Inflammatory macrophage treated with lipopolysaccharide for 4 hours (primary cell): Measurements from ENCODE around the gene STPG3.

ENCODE experiments used
- DNase-seq: peaks from one replicate; pipeline ENCODE4 v3.0.0-alpha.2; 2020

Gene STPG3

DNA sequence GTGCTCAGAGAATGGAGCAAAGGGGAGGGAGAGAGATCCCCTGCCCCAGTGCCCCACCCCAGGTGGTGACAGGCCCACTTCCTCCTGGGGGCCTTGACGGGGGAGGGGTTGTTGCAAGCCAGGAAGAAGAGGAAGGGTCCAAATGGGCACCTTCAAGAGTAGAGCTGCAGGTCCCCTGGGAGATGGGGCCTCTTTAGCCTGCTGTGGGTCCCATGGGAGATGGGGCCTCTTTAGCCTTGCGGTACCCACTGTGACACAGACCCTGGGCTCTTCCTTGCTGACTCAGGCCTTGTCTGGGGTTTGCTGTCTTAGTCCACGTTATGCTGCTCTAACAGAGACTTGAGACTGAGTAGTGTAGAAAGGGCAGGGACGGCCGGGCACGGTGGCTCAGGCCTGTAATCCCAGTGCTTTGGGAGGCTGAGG lies 16.9 kb downstream of the STPG3 start:
- DNase-seq: no peak

DNA sequence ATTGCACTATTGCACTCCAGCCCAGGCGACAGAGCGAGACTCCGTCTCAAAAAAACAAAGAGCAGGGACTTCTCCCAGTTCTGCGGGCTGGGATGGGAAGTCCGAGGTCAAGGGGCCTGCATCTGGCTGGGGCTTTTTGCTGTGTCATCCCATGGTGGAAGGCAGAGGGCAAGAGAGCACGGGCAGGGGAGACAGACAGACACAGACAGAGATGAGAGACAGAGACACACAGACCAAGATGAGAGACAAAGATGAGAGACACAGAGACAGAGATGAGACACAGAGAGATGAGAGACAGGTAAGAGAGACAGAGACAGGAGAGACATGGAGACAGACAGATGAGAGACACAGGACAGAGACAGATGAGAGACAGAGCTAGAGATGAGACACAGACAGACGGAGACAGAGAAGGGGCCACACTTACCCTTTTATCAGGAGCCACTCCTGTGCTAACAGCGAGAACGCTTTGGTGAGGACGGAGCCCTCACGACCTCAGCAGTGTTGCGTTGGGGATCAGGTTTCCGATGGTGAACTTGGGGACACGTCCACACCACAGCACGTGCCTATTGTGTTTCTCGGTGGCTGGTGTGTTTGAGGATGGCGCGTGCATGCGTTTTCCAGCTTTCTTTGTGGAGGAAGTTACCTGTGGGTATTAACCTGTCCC lies 17.6 kb downstream of the STPG3 start:
- DNase-seq: no peak

DNA sequence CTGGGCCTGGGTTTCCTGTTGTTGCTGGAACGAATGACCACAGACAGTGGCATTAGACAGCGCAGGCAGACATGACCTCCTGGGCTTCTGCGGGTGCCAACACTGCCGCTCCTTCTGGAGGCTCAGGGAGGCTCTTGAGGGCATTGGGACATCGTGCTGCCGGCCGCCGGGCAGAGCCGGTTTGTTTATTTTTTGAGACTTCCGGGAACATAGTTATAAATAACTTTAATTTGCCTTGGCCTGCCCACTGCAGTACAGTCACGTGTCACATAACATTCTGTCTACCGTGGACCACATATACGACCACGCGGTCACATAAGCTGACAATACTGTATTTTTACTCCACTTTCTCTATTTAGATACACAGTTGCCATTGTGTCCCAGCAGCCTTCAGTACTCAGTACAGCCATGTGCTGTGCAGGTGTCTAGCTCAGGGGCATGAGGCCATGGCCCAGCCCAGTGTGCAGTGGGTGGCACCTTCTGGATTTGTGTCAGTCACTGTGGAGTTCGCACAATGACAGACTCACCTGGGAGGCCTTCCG lies 18.2 kb downstream of the STPG3 start:
- DNase-seq: no peak

DNA sequence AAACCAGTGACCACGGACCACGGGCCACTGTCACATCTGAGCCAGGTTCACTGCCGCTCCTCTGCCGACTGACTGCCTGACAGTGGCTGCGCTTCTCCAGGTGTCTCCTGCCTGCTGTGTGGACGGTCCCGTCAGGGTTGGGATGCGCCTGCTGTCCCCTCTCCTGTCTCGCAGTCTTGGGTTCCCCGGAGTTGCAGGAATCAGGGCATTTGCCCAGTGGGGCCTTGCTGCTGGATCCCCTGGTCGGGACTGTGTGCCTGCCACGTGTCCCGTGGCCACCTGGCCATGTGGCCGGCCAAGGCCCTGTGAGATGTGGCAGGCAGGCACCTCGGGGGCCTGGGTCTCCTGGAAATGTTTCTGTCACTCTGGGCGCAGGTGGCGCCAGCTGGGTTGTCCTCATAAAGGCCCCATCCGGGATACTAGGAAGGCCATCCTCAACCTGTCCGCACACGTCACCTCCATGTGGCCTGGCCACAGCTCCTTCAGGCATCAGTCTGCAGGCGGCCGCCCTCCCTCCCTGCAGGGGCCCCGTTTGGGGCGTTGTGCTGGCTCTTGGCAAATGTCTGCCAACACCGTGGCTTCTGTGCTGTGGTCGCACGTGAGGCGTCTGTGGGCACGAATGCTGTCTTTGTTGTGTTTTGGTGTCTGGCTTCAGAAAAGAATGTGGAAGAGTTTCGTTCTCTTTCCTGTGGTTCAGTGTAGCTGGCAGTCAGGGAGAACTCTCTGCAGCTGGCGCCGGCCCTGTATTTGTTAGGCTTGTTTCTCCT lies 20.0 kb downstream of the STPG3 start:
- DNase-seq: no peak

DNA sequence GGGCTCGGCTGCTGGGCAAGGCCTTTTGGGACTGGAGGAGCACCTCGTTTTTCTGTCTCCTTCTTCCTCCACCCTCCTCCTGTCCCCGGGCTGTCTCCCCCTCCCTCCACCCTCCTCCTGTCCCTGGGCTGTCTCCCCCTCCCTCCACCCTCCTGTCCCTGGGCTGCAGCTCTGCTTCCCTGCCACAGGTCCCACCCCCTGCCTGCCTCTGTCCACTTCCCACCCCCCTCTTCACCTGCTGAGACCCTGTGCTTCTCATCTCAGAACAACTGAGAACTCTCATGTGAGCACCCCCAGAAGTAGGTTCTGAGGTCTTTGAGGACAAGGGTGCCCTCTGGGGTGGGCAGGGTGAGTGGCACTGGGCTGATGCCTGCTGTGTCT lies 20.6 kb downstream of the STPG3 start:
- no peak for DNase-seq

DNA sequence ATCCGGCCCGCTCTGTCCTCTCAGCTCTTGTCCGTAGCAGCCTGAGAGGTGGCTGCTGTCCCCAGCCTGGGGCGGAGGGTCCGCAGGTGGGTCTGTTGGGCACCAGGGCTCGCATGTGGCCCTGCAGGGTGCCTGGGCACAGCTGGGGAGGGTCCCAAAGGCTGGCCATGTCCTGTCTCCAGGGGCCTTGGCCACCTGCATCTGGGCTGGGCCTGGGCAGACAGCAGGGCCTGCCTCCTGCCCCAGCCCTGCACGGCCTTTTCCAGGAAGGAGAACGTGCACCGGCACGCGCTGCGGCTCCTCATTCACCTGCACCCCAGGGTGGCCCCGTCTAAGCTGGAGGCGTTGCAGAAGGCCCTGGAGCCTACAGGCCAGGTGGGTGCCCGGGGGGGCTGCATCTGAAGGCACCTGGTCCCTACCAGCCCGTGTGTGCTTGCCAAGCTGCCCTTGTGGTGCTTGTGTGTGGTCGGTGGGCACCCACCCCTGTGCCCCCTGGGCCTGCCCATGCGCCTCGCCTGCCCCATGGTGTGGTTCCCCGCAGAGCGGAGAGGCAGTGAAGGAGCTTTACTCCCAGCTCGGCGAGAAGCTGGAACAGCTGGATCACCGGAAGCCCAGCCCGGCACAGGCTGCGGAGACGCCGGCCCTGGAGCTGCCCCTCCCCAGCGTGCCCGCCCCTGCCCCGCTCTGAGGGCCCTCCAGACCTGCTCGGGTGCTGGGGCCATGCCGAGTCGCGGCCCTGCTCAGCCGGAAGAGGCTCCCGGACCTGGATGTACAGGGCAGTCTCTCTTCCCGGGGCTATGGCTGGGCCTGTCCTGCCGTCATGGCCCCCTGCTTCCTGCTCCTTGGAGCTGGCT lies 21.4 kb downstream of the STPG3 start:
- DNase-seq: no peak

DNA sequence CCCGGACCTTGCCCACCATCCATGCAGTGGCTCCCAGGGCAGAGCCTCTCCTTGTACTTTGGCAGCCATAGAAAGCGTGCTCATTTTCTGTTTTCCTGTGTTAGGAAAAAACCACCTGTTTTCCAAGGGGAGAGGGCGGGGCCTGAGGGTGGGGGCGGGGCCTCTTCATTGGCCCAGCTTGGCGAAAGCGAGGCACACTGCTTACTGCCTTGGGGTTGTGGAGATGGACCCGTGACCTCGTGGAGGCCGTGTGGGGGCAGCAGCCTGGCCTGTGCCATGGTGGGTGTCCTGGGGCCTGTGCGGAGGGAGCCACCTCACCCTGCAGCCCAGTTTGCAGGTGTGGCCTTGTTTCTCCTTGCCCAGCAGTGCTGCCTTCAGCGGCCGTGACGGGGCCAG lies 22.0 kb downstream of the STPG3 start:
- no peak for DNase-seq

DNA sequence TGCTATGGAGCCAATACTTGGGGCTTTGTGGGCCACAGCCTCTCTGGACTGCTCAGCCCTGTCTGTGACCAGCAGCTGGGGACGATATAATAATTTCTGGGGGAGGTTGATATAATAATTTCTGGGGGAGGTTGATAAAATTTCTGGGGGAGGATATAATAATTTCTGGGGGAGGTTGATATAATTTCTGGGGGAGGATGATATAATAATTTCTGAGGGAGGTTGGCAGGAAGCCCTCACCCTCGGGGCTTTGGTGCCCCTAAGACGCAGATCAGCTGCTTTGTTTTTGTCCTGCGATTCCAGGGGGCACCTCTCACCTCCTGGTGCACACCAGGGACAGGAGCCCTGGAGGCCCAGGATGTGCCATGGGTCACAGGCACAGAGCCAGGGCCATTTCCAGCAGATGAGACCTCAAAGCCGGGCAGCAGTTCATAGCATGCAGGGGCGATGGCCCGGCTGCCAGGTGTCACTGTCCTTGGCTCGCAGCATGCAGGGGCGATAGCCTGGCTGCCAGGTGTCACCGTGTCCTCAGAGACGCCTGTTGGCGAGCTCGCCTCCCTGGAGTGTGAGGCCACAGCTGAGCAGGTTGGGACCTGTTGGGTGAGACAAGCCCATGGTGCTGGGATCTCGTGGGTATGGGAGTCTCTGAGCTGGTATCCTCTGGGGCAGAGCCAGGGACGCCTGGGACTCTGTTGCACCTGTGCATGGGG lies 22.7 kb downstream of the STPG3 start:
- DNase-seq: no peak

DNA sequence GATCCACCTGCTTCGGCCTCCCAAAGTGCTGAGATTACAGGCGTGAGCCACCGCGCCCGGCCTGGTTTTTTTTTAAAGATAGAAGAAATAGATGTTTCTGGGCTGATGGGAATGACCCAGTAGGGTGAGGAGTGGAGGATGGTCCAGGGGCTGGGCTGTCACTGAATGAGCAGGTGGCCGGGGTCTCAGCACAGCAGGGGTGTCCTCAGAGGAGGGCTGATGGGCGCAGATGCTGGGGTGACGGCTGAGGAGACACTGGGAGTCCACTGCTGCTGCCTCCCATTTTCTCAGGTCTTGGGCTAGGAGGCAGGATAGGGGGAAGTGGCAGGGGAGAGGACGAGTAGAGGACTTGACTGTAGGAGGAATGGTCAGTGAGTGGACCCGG lies 24.1 kb downstream of the STPG3 start:
- no peak for DNase-seq

DNA sequence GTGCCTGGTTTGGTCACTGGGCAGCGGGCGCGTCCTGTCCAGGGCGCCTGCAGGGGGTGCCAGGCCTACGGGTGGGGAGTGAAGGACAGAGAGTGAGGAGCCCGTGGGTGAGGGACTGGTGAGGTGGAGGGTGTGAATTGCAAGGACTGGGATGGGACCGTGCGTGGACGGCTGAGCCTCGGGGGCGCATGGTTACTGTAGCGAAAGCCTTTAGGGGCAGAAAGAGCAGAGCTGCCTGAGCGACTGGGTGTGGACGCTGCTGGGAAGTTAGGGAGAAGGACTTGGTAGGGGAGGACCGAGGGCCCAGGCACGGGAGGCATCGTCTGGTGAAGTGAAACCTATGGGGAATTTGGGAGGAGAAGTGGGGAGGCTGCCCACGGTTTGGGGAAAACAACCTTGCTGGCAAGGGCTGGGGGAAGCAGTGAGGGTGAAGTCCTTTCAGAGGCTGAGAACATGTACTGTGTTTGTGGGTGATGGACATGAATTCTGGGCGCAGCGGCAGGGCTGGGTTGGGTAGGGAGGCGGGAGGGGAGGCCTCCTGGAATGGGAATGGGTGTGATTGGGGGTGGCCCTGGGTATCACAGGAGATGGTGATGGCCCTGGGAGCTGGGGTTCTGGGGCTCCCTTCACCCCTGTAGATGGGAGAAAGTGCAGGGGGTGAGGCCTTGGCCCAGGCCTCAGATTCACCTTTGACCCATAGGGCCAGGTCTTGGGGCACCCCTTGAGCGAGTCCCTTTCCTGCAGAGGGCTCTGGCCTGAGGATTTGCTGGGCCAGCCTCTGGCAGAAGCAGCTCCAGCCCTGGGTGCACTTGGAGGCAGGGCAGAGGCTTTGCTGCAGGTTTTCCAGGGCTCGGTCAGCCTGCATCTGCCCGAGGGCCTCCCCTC lies 24.7 kb downstream of the STPG3 start:
- DNase-seq: peak; percentile 64

DNA sequence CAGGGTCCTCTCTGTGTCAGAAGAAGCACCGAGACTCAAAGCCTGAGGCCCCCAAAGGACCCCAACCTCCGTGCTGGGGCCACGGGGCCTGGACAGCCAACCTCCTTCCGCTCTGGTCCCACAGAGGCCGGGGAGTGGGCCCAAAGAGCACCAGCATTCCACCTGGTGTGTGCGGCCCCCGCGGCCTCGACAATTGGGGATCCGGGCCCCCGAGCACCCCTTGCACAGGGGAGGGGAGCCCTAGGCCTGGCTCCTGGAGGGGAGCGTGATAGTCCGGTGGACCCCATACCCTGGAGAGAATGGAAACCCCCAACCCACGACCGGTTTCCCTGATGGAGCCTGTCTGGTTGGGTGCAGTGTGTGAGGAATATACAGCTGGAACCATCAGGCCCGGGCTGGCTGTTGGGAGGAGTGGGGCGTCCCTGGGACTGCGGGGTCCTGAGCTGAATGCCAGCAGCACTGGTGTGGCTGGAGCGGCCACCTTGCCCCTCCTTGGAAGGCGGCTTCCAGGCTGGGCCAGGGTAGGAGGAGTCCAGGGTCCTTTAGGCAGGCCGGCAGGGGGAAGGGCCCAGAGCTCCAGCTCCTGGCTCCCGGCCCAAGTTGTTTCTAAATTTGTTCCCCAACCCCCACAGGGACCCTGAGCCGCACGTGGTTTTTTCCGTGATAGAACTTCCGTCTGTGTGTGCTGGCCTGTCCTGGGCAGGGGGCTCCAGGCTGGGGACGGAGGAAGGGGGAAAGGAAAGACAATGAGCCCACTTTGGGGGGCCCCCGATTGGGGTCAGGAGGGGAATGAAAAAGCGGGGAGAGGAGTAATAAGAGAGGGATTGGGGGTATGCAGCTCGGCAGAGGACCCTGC lies 25.6 kb downstream of the STPG3 start:
- no peak for DNase-seq

DNA sequence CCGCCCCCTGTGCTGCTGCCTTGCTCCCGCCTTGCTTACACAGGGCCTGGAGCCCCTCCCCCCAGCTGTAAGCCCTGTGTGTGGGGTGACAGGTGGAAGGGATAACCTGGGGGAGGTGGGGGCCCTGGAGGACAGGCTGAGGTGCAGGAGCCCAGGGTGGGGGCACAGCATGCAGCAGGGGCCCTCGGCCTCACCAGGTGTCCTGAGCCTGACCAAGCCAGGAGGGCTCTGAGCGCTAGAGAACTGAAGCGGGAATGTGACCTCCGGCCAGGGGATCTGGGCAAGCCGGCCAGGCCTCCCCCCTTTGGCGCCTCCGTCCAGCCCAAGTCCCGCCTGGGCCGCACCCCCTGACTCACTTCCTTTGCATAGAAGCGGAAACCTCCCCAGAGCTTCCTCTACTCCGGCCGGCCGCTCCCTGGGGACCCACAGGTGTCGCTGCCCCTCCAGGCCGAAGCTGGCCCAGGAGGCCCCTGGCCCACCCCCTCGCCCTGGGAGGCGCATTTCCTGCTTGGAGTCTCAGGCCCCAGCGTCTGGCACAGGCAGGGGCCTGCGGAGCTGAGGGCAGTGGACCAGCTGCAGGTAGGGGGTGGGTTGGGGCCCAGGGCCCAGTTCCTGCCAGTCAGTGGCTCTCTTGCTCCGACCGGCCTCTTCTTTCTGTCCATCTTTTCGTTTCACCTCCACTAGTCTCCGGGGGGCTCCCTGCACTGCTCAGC lies 26.4 kb downstream of the STPG3 start, which contains the start of gene TOR4A:
Gene TOR4A (plus strand): TSS at position 398 of the 713 bp plus-strand sequence. CDS start 964 bp downstream, outside the sequence.
- DNase-seq: peak; percentile 85

DNA sequence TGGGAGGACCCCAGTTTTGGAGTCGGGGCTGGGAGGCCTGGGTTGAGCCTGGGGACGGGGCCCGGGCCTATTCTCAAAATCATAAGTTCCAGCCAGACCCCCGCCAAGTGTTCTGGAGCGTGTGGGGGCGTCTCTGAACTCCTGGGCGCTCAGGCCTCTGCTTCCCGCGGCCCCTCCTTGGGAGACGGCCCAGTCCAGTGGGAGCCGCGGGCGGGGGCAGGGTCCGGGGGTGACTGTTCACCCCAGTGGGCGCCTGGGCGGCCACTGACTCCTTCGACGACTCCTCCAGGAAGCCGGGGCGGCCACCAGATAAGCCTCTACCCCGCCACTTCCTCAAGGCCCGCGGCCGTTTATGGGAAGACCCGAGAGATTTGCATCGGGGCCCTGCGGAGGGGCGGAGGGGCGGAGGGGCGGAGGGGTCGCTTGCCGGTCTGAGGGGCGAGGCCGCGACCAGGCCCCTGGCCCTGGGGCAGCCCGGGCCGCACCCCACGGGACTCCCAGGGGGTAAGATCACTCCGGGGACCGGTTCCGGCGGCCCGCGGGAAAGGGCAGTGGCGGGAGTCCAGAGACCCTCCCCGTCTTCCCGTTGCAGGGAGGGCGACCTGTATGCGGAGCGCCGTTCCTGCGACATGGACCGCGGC lies 27.1 kb downstream of the STPG3 start:
- peak; percentile 52 for DNase-seq

DNA sequence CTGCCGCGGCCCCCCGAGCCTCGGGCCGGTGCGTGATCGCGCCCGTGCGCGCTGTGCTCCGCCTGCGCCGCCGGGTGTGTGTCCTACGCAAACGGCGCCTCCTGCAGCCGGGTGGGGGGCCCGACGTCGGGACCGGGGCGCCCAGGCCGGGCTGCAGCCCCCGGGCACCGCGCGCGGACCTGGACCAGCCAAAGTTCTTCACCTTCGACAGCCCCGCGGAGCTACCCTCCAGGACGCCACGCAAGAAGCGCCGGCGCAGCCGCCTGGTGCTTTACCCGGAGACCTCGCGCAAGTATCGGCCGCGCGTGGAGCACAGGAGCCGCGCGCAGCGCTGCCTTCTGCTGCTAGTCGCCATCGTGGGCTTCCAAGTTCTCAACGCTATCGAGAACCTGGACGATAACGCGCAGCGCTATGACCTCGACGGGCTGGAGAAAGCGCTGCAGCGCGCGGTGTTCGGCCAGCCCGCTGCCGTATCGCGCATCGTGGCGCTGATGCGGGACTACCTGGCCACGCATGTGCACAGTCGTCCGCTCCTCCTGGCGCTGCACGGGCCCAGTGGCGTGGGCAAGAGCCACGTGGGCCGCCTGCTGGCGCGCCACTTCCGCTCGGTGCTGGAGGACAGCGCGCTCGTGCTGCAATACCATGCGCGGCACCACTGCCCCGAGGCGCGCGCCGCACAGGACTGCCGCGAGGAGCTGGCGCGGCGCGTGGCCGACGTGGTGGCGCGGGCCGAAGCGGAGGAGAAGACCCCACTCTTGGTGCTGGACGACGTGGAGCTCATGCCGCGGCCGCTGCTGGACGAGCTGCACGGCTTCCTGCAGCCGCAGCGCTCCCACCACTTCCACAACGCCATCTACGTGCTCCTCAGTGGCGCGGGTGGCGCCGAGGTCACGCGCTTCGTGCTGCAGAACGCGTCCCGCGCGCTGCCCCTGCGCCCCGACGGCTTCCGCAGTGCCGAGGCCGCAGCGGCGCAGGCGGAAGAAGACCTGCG lies 27.9 kb downstream of the STPG3 start:
- DNase-seq: no peak

DNA sequence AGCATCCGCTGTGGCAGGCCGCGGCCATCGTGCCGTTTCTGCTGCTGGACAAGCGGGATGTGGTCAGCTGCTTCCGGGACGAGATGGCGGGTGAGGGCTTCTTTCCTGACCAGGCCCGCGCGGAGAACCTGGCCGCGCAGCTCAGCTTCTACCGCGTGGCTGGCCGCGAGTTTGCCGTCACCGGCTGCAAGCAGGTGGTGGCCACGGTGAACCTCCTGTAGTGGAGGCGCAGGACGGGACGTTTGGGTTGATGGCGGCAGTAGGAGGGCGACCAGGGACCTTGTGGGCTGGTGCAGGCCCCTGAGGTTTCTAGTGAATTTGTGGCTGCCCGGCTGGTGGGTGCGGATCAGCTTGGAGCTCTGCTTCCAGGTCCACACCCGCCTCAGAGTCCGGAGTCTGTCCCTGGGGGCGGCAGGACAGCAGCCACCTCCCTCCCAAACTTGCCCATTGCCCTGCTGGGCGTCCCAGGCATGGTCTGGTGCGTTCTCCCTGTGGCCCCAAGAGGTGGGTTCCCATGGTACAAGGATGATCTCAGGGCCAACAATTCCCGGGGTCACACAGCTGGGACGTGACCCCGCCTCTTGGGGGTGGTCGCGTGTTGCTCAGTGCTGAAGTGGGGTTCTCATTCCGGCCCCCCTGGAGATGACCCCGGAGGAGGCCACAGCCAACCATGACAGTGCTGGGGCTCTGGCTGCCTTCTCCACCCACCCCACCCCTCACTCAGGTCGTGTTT lies 28.8 kb downstream of the STPG3 start:
- DNase-seq: no peak

DNA sequence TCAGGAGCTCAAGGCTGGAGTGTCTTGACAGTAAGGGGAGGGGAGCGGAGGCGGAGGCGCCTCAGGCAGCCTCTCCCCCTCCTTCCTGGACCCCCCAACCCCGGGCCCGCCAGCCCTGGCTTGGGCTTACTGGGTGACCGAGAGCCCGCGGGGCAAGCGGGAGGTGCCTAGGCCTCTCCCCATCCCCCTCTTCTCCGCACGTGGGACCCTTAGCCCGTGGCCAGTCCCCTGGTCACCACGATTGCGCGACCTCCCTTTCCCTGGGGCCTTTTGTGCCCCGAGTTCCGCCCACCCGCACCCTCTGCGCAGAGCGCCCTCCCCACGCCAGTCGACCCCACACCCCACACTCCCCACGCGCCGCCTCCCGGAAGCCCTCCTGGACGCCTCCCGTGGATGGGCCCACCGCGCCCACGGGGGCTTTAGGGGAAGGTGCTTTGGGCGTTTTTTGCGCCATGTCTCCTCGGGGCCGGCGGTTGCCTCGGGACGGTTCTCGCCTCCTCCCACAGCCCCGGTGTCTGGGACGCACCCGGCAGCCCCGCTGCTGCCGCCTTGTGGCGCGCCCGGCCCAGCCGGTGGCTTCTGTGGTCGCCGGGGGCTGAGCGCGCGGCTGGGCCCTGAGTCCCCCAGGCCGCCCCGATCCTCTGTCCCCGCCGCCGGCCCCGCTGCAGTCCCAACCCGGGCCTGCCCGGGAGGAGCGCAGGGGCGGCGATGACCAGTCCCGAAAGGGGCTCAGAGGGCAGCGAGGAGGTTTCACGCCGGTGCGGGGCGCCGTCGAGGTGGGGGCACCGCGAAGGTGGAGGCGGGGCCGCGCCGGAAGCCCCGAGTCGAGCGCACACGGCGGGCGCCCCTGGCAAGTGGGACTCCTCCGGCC lies 29.6 kb downstream of the STPG3 start:
- DNase-seq: no peak
